HG03432 (cell line): ENCODE results near the gene B3GALT6.

Experiments used
- ATAC-seq: cut with Tn5 transposase; IDR thresholded peaks from one replicate; pipeline ENCODE4 v1.9.1; 2021; ENCODE audit warnings: mild to moderate bottlenecking, moderate library complexity; ENCODE audit not compliant: unreplicated experiment

Gene B3GALT6

DNA sequence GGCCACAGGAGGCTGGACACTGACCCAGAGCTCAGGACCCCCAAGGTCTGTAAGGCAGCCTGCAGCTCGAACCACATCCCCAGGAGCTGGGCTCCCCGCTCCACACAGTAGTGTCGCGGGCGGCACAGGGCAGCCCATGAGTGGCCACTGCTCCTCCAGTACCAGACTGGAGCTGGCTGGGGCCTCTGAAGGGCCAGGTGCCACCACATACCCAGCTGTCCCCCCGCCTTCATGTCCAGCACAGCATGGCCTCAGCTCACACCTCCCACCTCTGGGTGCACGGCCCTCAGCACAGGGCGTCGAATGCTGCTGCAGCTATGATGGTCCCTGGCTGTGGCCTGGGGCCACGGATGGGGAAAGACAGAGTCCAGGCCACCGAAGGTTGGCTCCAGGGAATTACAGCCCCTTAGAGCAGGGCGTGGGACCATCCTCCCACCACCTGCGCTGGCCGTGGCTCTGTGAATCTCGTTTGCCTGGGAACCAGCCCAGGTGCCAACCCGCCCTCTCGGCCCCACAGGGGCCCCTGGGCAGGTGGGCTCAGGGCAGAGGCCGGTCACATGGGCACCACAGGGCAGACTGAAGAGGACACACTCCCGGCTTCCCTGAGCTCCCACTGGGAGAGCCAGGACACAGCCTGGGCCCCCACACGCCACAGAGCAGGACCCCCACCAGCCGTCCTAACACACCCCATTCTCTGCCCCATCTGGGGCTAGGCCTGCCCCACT lies 16.0 kb upstream of the B3GALT6 start:
- ATAC-seq = no peak

DNA sequence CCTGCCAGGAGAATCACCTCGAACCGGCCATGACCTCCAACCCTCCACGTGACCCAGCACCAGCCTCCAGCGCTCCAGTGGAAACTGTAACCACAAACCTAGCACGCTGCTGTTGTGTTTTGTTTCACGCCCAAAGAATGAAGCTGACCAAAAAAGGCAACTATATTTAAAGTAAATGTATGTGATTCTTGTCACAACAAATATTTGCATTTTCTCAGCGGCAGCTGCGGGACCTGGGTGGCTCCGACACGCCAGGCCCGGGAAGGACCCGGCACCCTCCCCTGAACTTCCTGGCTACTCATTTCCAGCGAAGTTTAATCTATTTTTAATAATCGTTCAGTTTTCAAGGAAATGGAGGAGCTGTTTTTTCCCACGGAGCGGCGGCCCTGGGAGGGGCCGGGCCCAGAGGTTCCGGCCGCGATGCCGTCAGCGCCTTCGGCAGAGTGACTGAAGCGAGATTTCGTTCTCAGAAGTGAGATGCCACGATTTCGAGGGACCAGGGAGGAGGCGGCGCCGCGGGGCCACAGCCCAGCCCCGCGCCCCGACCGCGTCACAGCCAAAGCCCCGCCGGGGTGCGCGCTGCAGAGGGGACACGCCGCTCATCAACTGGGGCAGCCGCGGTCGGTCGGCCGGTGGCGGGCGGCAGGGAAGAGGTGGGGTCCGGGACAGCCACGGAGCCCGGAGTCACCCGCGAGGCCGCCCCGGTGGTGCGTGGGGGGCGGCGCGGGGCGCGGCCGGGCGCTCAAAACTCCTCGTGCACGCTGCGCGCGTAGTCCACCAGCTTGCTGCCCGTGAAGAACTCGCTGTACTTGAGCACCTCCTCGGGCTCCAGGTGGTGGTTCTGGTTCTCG lies 15.0 kb upstream of the B3GALT6 start:
- ATAC-seq = no peak

DNA sequence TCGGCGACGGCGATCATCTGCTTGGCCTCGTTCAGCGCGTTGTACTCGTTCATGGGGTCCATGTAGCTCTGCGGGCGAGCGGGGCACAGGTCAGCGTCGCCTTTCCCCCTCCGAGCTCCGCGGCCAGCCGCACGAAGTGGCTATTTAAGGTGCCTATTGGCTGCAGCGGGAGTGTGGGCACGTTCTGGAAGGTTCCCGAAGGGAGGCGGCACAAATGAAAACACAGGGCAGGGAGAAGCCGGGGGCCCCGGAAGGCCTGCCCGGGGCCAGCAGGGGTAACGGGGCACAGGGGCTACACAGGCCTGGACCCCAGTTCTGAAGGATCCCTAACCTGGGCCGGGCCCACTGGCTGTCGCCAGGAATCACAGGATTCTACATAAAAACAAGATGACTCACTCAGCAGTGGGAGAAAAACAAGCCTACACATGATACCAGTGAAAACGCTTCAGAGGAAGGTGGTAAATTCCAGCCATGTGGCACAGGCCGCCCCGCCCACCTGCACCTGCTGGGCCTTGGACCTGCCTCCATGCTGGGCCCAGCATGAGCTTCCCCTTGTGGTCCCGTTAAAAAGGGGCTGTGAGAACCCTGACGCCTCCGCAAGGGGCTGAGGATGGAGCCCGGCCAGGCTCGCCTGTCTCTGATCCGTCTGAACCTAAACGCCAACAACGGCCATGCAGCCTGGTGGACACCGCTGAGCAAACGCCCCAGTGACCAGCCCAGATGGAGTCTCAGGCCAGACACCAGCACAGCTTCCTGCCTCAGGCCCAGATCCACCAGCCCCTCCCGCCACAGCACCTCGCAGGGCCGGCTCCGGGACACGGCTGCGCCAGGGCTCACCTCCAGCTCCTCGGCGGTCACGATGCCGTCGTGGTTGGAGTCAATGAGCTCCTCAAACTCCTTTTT lies 14.2 kb upstream of the B3GALT6 start:
- no peak for ATAC-seq

DNA sequence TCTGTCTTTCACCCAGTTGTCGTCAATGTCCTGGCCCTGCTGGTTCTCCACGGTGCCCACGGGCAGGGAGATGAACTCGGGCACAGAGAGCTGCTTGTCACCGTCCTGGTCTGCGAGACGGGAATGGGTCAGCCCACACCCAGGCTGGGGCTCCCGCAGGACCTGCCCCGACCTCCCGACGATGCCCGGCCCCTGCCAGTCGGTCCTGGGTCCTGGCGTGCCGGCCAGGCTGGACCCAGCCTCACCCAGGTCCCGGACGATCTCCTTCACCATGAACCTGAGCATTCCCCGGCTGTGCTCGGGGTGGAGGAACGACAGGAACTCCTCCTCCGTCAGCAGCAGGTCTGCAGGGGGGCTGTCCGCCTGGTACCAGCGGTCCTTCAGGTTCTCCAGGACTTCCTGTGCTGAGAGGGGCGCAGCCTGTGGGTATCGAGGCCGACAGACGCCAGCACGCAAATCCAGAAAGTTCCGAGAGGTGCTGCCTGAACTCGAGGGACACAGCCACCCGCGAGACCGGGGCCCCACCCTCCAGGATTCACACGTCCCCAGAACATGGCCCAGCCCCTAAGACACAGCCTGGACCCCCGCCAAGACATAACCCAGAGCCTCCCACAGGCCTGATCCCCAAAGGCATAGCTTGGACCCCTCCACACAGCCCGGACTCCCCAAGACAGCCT lies 13.4 kb upstream of the B3GALT6 start:
- no peak for ATAC-seq

DNA sequence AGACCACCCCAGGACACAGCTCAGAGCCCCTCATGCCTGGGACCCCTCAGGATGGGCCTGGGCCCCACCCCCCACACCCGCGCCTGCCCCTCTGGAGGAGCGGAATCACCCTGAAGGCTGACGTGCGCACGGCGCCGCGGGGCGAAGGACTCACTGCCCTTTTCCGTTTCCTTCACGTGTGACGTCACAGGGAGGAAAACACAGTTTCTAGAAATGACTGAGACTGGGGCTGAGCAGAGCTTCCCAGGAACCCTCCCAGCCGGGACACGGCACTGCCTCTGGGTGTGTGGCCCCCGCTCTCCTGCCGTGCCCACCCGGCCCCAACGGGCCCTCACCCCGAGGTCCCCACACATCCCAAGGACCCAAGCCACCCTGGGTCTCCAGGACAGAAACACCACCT lies 12.7 kb upstream of the B3GALT6 start:
- ATAC-seq = no peak

DNA sequence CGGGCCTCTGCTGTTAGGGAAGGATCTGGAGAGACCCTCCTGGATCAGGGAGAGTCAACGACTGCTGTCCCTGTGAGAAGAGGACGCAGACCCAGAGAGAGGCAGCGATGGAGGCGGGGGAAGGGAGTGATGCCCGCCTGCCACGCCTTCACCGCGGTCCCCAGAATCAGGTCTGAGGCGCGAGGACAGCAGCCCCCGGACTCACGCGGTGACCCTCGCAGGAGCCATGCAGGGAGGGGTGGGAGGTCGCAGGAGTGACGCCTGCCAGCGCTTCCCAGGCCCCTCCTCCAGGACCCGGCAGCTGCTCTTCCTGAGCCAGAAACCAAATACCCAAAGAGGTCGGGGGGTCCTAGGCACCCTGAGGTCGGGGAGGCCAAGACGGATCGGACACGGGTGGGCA lies 11.8 kb upstream of the B3GALT6 start:
- no peak for ATAC-seq

DNA sequence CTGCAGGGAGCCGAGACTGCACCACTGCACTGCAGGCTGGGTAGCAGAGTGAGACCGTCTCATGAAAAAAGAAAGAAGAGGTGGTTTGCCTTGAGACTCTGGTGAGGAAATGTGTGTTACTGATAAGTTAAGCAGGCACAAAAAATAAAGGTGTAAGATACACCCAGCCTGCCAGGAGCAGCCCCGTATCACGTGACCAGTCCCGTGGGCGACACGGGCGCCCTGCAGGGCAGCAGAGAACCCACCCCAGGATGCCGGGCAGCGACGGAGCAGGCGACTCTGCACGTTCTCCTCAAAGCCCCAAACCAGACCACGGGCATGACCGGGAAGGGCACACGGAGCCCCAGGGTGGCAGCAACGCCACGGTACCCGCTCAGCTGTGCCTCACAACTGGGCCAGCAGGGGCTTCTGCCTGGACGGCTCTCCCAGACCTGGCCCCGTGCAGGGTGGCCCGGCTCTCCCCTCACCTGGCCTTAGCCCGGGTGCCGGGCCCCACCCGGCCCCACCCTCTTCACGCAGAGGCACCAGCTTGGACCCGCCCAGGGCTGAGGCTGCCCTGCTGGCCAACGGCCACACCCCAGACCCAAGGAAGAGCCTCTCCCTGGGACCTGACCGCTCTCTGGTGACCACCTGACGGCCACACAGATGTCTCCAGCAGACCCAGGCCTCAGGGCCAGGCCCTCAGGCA lies 10.0 kb upstream of the B3GALT6 start:
- no peak for ATAC-seq

DNA sequence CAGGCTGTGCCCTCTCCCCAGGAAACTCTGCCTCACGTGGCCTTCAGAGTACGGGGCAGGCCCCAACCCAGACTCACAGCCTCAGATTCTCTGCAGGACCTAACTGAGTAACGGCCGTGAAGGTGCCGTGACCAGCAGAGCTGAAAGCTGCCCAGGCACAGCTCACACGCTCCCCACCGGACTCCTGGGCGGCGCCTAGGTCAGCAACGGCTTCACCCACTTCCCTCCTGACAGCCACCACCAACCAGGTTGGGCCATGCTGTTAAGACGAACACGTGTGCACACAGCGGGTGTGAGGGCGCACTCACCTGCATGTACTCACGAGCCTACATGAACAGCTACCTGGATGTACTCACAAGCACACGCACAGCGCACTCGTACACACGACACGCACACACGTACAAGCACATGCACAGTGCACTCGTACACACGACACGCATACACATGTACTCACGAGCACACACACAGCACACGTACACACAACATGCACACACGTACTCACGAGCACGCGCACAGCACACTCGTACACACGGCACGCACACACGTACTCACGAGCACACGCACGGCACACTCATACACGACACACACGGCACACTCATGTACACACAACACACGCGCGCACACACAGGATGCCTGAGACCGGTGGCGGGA lies 9.3 kb upstream of the B3GALT6 start:
- no peak for ATAC-seq

DNA sequence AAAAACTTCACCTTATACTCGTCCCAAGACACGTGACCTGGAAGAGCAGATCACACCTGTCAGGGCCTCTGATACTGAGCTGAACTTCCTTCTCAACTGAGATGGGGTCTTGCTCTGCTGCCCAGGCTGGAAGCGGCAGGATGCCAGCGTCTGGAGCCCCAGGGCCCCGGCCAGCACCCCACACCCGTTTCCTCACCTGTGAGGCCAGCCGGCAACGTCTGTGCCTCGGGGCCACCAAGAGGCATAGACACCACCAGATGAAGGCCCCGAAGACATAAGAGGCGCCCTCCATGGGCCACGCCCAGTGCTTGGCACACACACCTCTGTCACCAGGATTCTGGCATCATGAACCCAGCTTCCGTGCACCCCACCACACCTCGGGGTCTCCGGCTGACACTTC lies 8.7 kb upstream of the B3GALT6 start:
- no peak for ATAC-seq

DNA sequence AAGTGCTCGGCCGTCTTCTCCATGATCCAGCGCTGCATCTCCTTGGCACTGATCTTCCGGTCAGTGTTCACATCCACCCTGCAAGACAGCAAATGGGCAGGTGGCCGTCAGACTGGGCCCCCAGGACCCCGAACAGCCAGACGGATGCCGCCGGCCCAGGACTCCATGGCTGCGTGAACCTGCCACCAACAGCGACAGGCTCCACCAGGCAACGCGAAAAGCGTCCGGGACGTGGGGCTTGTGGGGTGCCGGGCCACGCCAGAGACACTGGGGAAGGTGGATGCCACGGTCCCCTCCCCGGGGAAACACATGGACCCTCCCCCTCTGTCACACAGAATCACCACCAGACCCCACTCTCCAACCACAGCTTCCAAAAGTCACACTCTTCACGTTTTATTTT lies 8.1 kb upstream of the B3GALT6 start:
- ATAC-seq = no peak

DNA sequence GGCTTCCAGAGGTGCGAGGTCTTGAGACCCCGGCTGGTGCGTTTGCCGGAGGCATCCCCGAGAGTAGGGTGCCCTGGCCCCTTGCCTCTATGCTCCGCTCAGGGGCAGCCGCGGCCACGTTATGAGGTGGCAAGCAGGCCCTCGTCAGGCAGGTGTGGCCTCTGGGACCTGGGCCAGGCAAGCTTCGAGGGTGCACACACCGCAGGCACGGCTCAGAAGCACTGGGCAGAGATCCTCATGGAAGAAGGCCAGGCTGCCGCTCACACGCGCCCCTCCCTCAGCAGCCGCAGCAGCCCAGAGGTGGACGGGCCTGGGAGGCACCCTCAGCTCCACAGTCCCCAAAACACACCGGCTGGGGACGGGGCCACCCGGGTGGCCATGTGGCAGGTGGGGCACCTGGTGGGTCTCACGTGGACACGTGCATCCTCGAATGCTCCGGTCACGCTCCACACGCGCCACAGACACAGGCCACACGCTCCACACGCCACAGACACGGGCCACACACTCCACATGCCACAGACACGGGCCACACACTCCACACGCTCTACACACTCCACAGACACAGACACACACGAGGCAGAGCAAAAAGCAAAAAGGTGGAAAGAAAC lies 6.7 kb upstream of the B3GALT6 start:
- ATAC-seq = no peak

DNA sequence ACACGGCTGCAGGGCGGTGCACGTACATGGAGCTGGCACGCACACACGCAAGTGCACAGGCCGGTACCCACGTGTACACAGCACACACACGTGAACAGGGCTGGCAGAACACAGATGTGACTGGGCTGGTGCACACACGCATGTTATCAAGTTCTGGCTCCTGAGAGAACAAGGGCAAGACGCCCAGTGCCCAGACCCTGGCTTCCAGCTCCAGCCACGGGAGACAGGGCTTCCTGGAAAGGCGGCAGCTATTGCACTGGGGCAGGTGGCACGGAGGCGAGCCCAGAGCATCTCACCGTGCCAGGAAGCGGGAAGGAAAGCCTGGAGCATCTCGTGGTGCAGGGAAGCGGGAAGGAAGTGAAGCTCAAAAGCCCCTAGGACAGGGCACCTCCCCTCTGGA lies 6.1 kb upstream of the B3GALT6 start:
- no peak for ATAC-seq

DNA sequence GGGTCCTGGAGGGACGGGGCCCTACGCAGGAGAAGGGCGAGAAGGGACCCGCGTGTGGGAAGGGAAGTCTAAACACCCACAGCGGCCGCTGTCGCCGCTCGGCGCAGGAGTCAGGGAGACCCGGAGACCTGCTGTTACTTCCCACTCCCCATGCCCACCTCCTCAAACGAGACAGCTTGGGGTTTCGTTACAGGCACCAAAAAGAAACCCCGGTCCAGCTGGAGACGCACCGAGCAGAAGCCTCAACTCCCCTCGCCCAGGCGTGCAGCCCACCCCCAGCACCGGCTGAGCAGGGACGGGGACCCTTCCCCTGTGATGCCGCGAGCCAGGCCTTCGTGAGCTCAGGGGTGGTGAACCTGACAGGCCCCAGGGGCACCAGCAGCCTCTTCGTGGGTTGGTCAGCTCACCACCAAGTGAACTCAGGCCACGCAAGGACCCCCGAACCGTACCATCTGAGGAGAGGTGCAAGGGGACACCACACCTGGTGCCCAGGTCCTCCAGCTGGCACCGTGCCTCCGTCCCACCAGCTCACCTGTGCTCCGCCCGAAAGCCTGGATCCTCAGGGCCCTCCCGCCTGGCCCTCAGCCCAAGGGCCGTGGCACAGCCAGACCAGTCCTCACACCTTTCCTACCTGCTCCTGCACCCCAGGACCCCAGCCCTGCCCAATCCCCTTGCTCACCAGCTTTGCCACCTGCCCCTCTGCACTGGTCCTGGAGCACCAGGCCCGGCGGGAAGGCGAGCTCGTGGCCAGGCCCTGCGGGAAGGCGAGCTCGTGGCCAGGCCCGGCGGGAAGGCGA lies 5.3 kb upstream of the B3GALT6 start:
- ATAC-seq = no peak

DNA sequence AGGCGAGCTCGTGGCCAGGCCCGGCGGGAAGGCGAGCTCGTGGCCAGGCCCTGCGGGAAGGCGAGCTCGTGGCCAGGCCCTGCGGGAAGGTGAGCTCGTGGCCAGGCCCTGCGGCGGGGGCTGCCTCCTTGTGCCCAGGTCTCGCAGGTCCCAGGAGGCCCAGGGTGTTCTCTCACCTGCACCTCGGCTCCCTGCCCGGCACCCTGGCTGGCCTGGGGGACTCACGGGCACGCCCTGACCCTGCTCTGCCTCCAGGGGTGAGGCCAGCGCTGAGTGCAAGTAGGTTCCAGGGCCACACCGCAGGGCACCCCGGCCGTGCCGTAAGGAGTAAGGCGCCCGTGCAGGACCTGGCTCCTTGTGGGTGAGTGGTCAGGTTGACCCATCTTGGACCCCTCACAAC lies 4.7 kb upstream of the B3GALT6 start:
- no peak for ATAC-seq

DNA sequence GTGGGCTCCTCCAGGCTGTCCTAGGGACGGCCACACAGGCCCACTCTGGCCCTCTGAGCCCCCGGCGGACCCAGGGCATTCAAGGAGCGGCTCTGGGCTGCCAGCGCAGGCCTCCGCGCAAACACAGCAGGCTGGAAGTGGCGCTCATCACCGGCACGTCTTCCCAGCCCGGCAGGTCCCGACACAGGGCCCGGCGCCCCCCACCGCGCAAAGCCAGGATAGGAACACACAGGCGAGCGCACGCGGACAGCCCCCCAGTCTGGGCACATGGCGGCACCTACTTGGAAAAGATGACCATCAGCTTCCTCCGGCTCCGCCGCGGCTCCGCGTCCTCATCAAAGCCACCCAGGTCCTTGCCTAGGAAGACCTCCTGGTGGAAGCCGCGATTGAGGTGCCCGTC lies 3.9 kb upstream of the B3GALT6 start:
- ATAC-seq = no peak

DNA sequence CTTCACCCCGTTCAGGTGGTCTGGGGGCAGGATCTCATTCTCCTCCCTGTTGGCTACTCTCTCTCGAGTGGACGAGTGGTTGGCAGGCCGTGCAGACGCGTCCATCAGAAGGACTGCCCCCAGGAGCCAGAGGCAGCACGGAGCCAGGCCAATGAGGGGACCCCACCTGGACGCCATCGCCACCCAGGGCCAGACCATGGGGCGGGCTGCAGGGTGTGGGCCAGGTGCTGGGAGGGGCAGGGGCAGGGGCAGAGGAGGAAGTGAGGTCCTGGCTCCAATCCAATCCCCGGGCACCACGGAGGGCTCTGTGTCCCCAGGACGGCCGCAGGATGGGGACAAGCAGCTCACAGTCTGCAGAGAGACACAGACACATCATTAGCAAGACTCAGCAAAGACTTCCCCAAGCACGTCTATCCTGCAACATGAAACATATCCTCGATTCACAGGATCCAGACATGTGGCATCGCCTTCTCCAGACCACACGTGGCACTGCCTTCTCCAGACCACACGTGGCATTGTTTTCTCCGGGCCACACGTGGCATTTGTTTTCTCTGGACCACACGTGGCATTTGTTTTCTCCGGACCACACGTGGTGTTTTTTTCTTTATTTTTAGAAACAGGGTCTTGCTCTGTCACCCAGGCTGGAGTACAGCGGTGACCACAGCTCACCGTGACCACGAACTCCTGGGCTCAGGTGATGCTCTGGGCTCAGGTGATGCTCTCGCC lies 3.3 kb upstream of the B3GALT6 start:
- ATAC-seq = no peak

DNA sequence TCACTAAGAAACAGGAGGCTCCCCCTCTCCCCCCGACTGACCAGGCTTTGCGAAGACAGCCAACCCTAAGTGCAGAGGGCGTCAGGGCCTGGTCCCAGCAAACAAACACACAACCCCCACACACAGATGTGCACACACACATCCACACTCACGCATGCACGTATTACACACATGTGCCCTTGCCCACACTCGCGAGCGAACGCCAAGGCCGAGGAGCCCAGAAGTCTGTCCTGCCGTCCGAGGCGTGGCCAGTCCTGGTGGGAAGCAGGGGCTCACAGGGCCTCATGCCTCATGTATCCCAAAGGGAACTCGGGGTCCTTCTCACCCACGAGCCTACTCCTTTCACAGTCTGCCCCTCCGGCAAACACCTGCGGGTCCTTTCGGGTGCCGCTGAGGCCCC lies 2.3 kb upstream of the B3GALT6 start:
- no peak for ATAC-seq
